GM12873 (cell line): ENCODE data around the gene BACH1.

ENCODE experiments used
- CTCF ChIP-seq: IDR thresholded peaks from 2 replicates; pipeline ENCODE4 v1.5.1; 2012; ENCODE audit warnings: low read depth, mild to moderate bottlenecking, moderate library complexity, low read length, control low read depth; ENCODE audit not compliant: insufficient read depth; ENCODE audit errors: missing control alignments

Gene BACH1

GRCh38 chr21:29298348-29299045 lies at the start of gene BACH1:
TSS of gene BACH1 (plus strand) at chr21:29298922. CDS start at chr21:29321281, 22,359 bp downstream.
- peak; percentile 41 for TF ChIP-seq CTCF

GRCh38 chr21:29250636-29251035 lies 48.1 kb upstream of the BACH1 start:
- no peak for TF ChIP-seq CTCF

GRCh38 chr21:29254550-29254949 lies 44.2 kb upstream of the BACH1 start:
- TF ChIP-seq CTCF: no peak

- no peak for TF ChIP-seq CTCF
These were observed 42.4 kb upstream of the BACH1 start for GRCh38 chr21:29256126-29256910.

GRCh38 chr21:29257701-29258100 lies 41.0 kb upstream of the BACH1 start:
- TF ChIP-seq CTCF: no peak

GRCh38 chr21:29258626-29259338 lies 39.9 kb upstream of the BACH1 start:
- no peak for TF ChIP-seq CTCF

- TF ChIP-seq CTCF: no peak
These were observed 38.3 kb upstream of the BACH1 start for GRCh38 chr21:29260461-29260860.
